ENCODE results near the gene PHPT1.
"Not testable (repeated sequence)": the region's sequence is repeated elsewhere in the genome, so short reads cannot be mapped to it uniquely, and the experiment has no call there.

PHPT1 gene

GRCh38 chr9:136835162-136835931, 13.9 kb upstream of the PHPT1 start:
- H3K4me3 ChIP-seq (ENCODE audit: low read depth, low read length) = no peak overlapping the region
- TF ChIP-seq, protein P1, sequence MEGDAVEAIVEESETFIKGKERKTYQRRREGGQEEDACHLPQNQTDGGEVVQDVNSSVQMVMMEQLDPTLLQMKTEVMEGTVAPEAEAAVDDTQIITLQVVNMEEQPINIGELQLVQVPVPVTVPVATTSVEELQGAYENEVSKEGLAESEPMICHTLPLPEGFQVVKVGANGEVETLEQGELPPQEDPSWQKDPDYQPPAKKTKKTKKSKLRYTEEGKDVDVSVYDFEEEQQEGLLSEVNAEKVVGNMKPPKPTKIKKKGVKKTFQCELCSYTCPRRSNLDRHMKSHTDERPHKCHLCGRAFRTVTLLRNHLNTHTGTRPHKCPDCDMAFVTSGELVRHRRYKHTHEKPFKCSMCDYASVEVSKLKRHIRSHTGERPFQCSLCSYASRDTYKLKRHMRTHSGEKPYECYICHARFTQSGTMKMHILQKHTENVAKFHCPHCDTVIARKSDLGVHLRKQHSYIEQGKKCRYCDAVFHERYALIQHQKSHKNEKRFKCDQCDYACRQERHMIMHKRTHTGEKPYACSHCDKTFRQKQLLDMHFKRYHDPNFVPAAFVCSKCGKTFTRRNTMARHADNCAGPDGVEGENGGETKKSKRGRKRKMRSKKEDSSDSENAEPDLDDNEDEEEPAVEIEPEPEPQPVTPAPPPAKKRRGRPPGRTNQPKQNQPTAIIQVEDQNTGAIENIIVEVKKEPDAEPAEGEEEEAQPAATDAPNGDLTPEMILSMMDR (IDR thresholded peaks at IDR 0.05; ENCODE audit: low read depth, low read length, missing control alignments) = no peak
- DNase-seq (ENCODE audit: low read depth) = no peak

- TF ChIP-seq, protein P1 (IDR thresholded peaks at IDR 0.05; ENCODE audit: low read depth, low read length, missing control alignments) = no peak
- no peak overlapping the region for H3K4me3 ChIP-seq (ENCODE audit: low read depth, low read length)
- DNase-seq (ENCODE audit: low read depth) = no peak
Observed at GRCh38 chr9:136835932-136836904, 13.0 kb upstream of the PHPT1 start.

DNA sequence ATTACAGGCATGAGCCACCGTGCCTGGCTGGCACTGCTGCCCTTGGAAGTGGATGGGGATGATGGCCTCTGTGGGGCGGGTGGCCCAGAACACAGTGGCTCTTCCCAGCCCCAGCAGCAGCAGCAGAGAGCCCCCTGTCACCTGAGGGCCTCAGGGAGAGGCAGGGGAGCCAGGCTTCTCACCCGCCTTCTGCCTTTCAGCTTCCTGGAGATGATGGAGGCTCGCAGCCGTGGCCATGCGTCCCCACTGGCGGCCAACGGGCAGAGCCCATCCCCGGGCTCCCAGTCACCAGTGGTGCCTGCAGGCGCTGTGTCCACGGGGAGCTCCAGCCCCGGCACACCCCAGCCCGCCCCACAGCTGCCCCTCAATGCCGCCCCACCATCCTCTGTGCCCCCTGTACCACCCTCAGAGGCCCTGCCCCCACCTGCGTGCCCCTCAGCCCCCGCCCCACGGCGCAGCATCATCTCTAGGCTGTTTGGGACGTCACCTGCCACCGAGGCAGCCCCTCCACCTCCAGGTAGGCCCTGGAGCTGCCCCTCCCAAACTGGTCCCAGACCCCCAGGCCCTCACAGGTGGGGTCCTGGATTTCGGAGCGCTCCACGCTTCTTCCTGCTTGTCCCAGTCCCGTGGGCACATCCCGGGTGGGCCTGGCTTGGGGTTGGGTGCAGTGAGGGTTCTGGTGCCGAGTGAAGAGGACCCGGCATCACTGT, 11.9 kb upstream of the PHPT1 start:
- DNase-seq (ENCODE audit: low read depth) = no peak
- TF ChIP-seq, protein P1 (IDR thresholded peaks at IDR 0.05; ENCODE audit: low read depth, low read length, missing control alignments) = no peak
- no peak overlapping the region for H3K4me3 ChIP-seq (ENCODE audit: low read depth, low read length)

DNA sequence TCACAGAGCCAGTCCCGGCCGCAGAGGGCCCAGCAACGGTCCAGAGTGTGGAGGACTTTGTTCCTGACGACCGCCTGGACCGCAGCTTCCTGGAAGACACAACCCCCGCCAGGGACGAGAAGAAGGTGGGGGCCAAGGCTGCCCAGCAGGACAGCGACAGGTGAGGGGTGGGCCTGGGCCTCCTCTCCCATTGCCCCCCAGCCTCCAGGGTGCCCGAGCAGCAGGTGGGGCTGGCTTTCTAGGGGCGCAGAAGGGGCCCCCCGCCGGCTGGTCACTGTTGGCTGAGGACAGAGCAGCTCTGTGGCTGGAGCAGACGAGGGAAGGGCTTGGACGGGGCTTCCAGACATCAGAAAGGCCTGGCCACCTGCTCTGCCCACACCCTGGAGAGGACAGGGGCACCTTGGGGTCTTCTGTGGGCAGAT, 11.3 kb upstream of the PHPT1 start:
- not testable (repeated sequence) for H3K4me3 ChIP-seq (ENCODE audit: low read depth, low read length); DNase-seq (ENCODE audit: low read depth)

- TF ChIP-seq, protein P1 (IDR thresholded peaks at IDR 0.05; ENCODE audit: low read depth, low read length, missing control alignments) = no peak
- no peak overlapping the region for H3K4me3 ChIP-seq (ENCODE audit: low read depth, low read length)
- DNase-seq (ENCODE audit: low read depth) = no peak
Observed at GRCh38 chr9:136838314-136839228, 10.6 kb upstream of the PHPT1 start.

DNA sequence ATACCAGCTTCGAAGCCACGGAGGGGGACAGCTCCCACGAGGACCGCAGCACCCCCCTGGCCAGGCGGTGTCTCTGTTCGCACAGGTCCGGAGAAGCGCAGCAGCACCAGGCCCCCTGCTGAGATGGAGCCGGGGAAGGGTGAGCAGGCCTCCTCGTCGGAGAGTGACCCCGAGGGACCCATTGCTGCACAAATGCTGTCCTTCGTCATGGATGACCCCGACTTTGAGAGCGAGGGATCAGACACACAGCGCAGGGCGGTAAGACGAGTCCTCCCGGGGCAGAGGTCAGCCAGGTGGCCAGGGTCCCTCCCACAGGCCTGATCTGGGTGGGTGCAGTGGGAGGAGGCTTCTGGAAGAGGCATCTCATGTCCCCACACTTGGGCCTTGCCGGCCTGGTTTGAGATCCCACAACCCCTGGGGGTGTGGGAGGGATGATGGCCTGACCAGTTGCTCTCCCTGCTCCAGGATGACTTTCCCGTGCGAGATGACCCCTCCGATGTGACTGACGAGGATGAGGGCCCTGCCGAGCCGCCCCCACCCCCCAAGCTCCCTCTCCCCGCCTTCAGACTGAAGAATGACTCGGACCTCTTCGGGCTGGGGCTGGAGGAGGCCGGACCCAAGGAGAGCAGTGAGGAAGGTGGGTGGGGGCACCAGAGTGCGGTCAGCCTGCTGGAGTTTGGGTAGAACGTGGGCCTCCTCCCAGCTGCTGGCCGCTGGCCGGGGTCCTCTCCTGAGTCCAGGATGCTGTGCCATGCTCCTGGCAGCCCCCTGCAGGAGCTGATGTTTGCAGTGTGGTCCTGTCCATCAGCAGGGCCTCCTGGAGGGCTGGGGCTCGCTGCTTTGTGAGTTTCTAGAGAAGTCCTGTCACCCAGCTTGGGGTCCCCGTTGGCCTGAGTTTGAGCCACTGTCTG, 9.7 kb upstream of the PHPT1 start:
- H3K4me3 ChIP-seq (ENCODE audit: low read depth, low read length) = no peak overlapping the region
- no peak for DNase-seq (ENCODE audit: low read depth)
- TF ChIP-seq, protein P1 (IDR thresholded peaks at IDR 0.05; ENCODE audit: low read depth, low read length, missing control alignments) = no peak

Measured in GM12864 (cell line).